ENCODE results near the gene ADAMTS14.
"Not testable (repeated sequence)": the region's sequence is repeated elsewhere in the genome, so short reads cannot be mapped to it uniquely, and the experiment has no call there.

ADAMTS14 gene

GRCh38 chr10:70655316-70655715 lies 17.0 kb upstream of the ADAMTS14 start:
- DNase-seq, result no peak

- no peak for DNase-seq
These were observed 15.8 kb upstream of the ADAMTS14 start for GRCh38 chr10:70656489-70656888.

- no peak for DNase-seq
These were observed 15.3 kb upstream of the ADAMTS14 start for GRCh38 chr10:70657041-70657440.

GRCh38 chr10:70658582-70659136 lies 13.6 kb upstream of the ADAMTS14 start:
- no peak for DNase-seq

- DNase-seq, result no peak
These were observed 13.0 kb upstream of the ADAMTS14 start for GRCh38 chr10:70659306-70659705.

- DNase-seq, result peak in 24 of 58 donors; percentile 7 to 66 (median 44)
These were observed 11.6 kb upstream of the ADAMTS14 start for GRCh38 chr10:70660722-70661121.

GRCh38 chr10:70661623-70662361 lies 10.5 kb upstream of the ADAMTS14 start:
- DNase-seq, result no peak

- peak in 1 of 58 donors; percentile 8 for DNase-seq
These were observed 9.7 kb upstream of the ADAMTS14 start for GRCh38 chr10:70662362-70663220.

GRCh38 chr10:70663458-70664409 lies 8.6 kb upstream of the ADAMTS14 start:
- not testable (repeated sequence) for DNase-seq

GRCh38 chr10:70664702-70665195 lies 7.6 kb upstream of the ADAMTS14 start:
- peak in 52 of 58 donors; percentile 28 to 92 (median 66) for DNase-seq

- DNase-seq, result no peak
These were observed 5.1 kb upstream of the ADAMTS14 start for GRCh38 chr10:70666960-70667798.

- not testable (repeated sequence) for DNase-seq
These were observed 4.5 kb upstream of the ADAMTS14 start for GRCh38 chr10:70667818-70668217.

- DNase-seq, result no peak
These were observed 3.8 kb upstream of the ADAMTS14 start for GRCh38 chr10:70668454-70668970.

GRCh38 chr10:70669015-70669414 lies 3.3 kb upstream of the ADAMTS14 start:
- no peak for DNase-seq

- no peak for DNase-seq
These were observed 2.5 kb upstream of the ADAMTS14 start for GRCh38 chr10:70669732-70670317.

- no peak for DNase-seq
These were observed 614 bp upstream of the ADAMTS14 start for GRCh38 chr10:70671619-70672164.

- peak in 3 of 58 donors; percentile 7 to 32 (median 15) for DNase-seq
These were observed 980 bp downstream of the ADAMTS14 start for GRCh38 chr10:70673043-70673928.
